Activated CD8-positive, alpha-beta memory T cell treated with anti-CD3 and anti-CD28 coated beads for 1 hour (primary cell): Measurements from ENCODE around the gene OR4E2.
"Not testable (repeated sequence)": the region's sequence is repeated elsewhere in the genome, so short reads cannot be mapped to it uniquely, and the experiment has no call there.

ENCODE experiments used
- DNase-seq, 2 donors: peaks; one replicate each; pipeline ENCODE4 v3.0.0-alpha.2; 2020; ENCODE audit warnings: low read depth in 1 of 2; ENCODE audit errors: extremely low read depth in 1 of 2

OR4E2 gene

GRCh38 chr14:21653331-21653885 is at the start of gene OR4E2:
OR4E2 (plus strand) TSS chr14:21653835; CDS start chr14:21665083, 11,248 bp downstream.
- no peak for DNase-seq

DNA sequence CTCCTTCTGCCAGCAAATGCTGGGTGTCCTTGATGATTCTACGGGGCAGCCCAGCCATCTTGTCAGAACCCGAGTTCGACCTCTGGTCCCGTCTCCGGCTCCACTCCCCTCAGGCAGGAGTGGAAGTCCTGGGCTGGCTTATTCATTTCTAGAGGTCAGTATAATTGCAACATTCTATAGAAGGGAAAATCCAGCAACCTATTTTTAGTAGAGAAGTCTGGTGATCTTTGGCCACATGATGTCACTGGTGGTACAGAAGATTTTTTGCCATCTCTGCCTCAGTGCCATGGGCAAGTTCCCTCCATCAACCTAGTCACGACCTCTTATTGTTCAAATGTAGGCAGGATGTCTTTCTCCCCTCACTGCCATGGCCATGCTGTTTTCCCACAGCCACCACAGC is 41.3 kb upstream of the OR4E2 start:
- DNase-seq = no peak

- DNase-seq = no peak
Observed at GRCh38 chr14:21614240-21614639, 39.4 kb upstream of the OR4E2 start.

- no peak for DNase-seq
Observed at GRCh38 chr14:21617614-21618013, 36.0 kb upstream of the OR4E2 start.

- no peak for DNase-seq
Observed at GRCh38 chr14:21626491-21627230, 27.0 kb upstream of the OR4E2 start.

DNA sequence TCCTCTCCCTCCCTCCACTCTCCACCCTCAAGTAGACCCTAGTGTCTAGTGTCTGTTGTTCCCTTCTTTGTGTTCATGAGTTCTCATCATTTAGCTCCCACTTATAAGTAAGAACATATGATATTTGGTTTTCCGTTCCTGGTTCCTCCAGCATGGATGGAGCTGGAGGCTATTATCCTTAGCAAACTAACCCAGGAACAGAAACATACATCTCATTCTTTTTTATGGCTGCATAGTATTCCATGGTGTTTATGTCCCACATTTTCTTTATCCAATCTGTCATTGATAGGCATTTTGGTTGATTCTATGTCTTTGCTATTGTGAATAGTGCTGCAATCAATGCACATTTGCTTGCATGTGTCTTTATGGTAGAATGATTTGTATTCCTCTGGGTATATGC is 23.1 kb upstream of the OR4E2 start:
- not testable (repeated sequence) for DNase-seq

DNA sequence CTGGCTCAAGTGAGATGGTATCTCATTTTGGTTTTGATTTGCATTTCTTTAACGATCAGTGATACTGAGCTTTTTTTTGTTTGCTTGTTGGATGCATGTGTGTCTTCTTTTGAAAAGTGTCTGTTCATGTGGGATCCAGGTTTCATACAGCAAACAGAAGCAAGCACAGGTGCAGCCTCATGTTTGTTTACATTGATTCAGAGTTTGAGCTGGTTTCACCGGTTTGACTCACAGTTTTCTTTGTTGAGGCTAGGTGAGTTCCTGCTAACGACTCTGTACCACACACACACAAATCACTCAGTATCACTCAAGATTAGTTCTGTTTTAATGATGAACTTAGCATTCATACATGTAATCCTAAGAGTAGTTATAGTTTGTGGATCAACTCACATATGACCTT is 22.6 kb upstream of the OR4E2 start:
- no peak for DNase-seq

- DNase-seq = no peak
Observed at GRCh38 chr14:21634840-21635239, 18.8 kb upstream of the OR4E2 start, which contains the start of gene OR10G2. OR10G2 (minus strand) TSS chr14:21634940; CDS start chr14:21634842, 98 bp downstream.

DNA sequence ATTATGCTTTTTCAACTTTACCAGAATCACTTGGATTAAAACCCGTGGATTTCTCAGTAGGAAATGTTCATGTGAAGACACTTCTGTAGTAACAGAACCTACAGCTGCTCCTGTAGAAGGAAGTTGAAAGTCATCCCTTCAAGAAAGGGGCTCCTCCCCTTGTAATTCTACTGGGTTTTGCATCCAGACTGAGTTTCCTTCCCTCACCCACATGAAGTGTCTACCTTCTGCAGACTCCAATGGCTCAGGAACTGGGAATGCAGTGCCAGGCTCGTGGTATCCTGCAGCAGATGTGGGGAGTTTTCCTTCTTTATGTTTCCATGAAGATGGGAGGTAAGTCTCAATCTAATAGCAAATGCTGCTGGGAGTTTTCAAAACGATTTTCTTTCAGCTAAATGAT is 11.0 kb upstream of the OR4E2 start:
- no peak for DNase-seq

DNA sequence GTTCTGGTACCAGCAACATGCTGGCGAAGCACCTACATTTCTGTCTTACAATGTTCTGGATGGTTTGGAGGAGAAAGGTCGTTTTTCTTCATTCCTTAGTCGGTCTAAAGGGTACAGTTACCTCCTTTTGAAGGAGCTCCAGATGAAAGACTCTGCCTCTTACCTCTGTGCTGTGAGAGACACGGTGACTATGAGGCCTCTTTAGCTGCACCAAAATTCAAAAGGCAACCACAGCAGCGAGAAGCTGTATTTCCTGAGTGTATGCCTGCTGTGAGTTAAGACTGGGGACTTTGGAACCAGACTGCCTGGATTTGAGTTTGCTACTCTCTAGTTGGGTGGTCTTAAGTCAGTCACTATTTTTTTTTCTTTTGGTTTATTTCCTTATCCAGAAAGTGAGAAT is 10.2 kb upstream of the OR4E2 start:
- no peak for DNase-seq

GRCh38 chr14:21647380-21647779 is 6.3 kb upstream of the OR4E2 start:
- DNase-seq = no peak

DNA sequence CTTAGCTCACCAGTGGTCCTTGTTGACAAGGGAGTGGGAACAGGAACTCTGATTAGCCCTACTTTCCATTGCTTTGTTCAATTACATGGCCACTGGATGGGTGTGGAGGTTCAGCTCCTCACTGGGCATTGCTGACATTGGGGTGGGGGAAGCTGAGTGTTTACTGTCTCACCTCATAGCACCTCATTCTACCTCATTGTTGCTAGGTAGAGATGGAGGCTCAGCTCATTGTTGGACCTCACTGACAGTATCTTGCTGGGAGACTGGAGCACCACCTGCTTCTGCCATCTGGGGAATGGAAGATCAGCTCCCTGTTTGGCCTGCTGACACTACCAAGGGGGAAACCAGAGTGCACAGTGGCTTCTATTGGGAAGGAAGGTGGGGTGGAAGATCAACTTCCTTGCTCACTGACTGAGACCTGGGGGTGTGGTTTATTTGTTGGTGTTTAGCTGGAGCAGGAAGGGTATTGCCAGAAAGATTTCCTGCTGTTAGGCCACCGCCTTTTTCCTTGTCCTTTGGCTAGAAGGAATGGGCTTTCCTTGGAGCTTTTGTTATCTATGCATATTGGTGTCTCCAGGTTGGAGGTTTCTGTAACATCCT is 1.3 kb upstream of the OR4E2 start:
- no peak for DNase-seq

- DNase-seq = no peak
Observed at GRCh38 chr14:21654215-21654614, 580 bp downstream of the OR4E2 start.

DNA sequence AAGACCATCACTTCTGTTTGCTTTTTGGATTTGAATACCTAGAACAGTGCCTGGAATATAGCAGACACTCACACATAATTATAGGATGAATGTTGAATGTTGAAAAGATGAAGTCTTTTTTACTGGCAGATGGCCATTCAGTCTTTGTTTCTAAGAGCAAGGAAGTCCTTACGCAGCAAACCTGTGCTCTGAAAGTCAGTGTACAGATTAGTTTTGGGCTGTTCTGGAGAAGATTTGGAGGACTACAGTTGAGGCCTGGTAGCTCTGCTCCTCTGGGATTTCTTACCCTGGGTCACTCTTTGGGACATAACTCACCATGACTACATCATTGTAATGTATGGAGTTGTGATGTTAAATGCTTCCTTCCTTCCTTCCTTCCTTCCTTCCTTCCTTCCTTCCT is 3.3 kb downstream of the OR4E2 start:
- no peak for DNase-seq

DNA sequence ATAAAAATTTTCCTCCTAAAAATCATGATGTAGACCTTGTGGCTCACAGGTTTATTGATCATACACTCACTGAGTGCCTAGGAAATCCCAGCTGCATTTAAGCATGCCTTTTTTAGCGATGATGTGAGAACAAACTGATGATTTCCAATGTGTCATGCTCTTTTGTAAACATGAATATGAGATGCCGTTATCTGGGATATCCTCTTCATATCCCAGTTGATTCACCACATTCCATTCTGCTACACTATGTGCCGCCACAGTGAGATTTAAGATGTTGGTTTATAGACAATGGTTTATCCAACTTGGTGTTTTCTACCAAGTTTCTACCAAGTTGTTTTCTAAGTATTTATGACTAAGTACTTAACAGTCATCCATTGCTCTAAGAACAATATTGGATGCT is 14.7 kb downstream of the OR4E2 start:
- no peak for DNase-seq

- DNase-seq = no peak
Observed at GRCh38 chr14:21669284-21669683, 15.6 kb downstream of the OR4E2 start.

DNA sequence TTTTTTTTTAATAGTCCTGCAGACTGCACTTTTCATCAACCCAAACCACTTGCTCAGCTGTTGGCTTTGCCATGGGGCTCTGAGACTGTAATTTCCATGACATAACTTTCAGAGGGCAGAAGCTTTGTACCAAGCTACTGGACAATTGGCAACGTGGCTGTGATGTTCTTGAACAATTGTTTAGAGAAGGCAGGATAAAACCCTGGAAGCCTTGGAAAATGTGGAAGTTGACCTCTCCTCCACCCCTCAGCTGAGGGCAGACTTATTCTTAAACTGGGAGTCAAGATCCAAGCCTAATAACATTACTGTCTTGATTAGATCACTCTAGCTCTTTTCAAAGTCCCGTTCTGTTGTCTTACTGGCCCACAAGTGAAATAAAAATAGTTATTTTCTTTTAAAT is 17.7 kb downstream of the OR4E2 start:
- DNase-seq = no peak

- no peak for DNase-seq
Observed at GRCh38 chr14:21672116-21672515, 18.5 kb downstream of the OR4E2 start.

DNA sequence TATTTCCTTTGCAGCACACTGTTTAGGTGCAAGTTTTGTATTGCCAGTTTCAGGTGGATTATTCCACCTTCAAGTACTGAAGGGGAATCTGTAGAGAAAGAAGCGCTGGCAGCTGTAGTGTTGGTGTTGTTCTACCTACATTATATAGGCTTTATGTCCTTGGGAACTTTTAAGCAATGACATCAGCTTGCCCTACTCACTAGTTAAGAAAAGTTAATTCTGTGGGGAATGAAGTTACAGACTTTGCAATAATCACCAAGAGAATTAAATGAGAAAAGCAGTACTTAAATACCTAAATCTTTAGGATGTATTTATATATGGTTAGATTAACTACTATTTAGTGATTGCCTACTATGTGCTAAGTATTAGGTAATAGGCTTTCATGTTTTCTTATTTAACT is 20.1 kb downstream of the OR4E2 start, which contains the start of gene OR4E1:
OR4E1 (minus strand) TSS at position 101 of the 400 bp plus-strand sequence. CDS start 2,883 bp downstream, outside the sequence.
- no peak for DNase-seq

DNA sequence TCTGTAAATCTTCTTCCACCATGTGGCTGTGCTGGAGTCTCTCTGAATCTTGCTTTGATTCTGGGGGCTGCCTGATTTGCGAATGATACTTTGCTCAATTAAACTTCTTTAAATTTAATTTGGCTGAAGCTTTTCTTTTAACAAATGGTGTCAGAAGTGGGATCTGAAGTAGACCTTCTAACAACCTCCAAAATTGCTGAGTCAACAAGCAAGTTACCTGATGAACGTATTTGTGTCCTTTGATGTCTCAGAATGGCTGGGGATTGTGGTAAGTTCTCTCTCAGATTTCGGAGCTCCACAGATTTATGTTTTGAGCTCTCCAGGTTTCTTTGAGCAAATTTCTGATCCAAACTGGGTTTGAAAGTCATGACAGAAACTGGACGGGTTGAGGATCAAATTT is 21.9 kb downstream of the OR4E2 start:
- DNase-seq = no peak

- no peak for DNase-seq
Observed at GRCh38 chr14:21680072-21680471, 26.4 kb downstream of the OR4E2 start.

GRCh38 chr14:21686468-21686867 is 32.8 kb downstream of the OR4E2 start:
- no peak for DNase-seq
